Measurements from ENCODE around the gene SDK1. TPM values are rescaled to one million over a fixed set of nuclear protein-coding genes. Genes with fewer than 3 reads are reported as not detected.

The SDK1 gene
- total and polyA plus RNA-seq, 12 donors, result 1.0 to 5.3 (median 3.2) TPM

- ATAC-seq (no peak), DNase-seq (no peak)
- H3K4me1 ChIP-seq, result no peaks in the 10 kb centered on the region
- WGBS, 2 donors, result 76 to 77% methylated on average over 12 of the region's 12 CpGs
- H3K27me3 ChIP-seq, result no peaks in the 10 kb centered on the region
- no peak overlapping the region for H3K4me3 ChIP-seq
- intact Hi-C loops (cut with DNase I), result loop anchor here in 7 of 10 donors (10.0 kb wide), 6 partner anchors 588 to 1028 kb away; partner anchors contain the start of gene SDK1 (in 1 of the 7)
- no peaks in the 10 kb centered on the region for H3K9me3 ChIP-seq
- no peaks in the 10 kb centered on the region for H3K36me3 ChIP-seq
- no peak overlapping the region for H3K27ac ChIP-seq
- TF ChIP-seq CTCF (IDR thresholded peaks at IDR 0.05), result no peak
These were observed 592.2 kb downstream of the SDK1 start for GRCh38 chr7:3893151-3893788.

- Histone ChIP-seq H3K27ac (no peak overlapping the region), H3K4me1 (no peaks in the 10 kb centered on the region), H3K4me3 (no peak overlapping the region), H3K9me3 (no peaks in the 10 kb centered on the region), H3K36me3 (no peaks in the 10 kb centered on the region), H3K27me3 (no peaks in the 10 kb centered on the region)
- DNase-seq, result no peak
- ATAC-seq, result no peak
- TF ChIP-seq CTCF (IDR thresholded peaks at IDR 0.05), result no peak
- intact Hi-C loops (cut with DNase I), result loop anchor here in 7 of 10 donors (10.0 kb wide), 6 partner anchors 589 to 1029 kb away; partner anchors contain the start of gene SDK1 (in 1 of the 7)
- 77 to 84% methylated on average over 4 of the region's 4 CpGs for WGBS, 2 donors
These were observed 592.7 kb downstream of the SDK1 start for GRCh38 chr7:3893789-3894153.

- ATAC-seq, result no peak
These were observed 594.5 kb downstream of the SDK1 start for GRCh38 chr7:3895341-3896116.

More at GRCh38 chr7:3895341-3896116, 594.5 kb downstream of the SDK1 start:
- no peaks in the 10 kb centered on the region for H3K27me3 ChIP-seq
- no peak overlapping the region for H3K27ac ChIP-seq
- no peak overlapping the region for H3K4me3 ChIP-seq
- intact Hi-C loops (cut with DNase I), result loop anchor here in 9 of 10 donors (5.0 to 10.0 kb wide), 11 partner anchors 591 to 1033 kb away; partner anchors contain the start of gene SDK1 (in 4 of the 9)
- DNase-seq, result no peak
- no peak for TF ChIP-seq CTCF (IDR thresholded peaks at IDR 0.05)
- no peaks in the 10 kb centered on the region for H3K4me1 ChIP-seq
- no peaks in the 10 kb centered on the region for H3K36me3 ChIP-seq
- 79 to 82% methylated on average over 9 of the region's 9 CpGs for WGBS, 2 donors
- H3K9me3 ChIP-seq, result no peaks in the 10 kb centered on the region

Measured in heart right ventricle (tissue), 16 donors.